HepG2 (cell line): Measurements from ENCODE around the gene PXMP2. TPM values are rescaled to one million over a fixed set of nuclear protein-coding genes. Genes with fewer than 3 reads are reported as not detected.

Experiments
- EEA1 ChIP-seq: sonication (generic); formaldehyde crosslinking; IDR thresholded peaks from 2 replicates; pipeline ENCODE4 v1.5.1; 2020; ENCODE audit warnings: mild to moderate bottlenecking, missing genetic modification reagents, borderline replicate concordance
- ETV6 ChIP-seq: sonication (generic); formaldehyde crosslinking; conservative IDR thresholded peaks from 2 replicates; pipeline ENCODE4 v1.4.0; 2020; ENCODE audit warnings: missing genetic modification reagents
- MTF1 ChIP-seq: sonication (generic); formaldehyde crosslinking; IDR thresholded peaks from 2 replicates; pipeline ENCODE4 v1.5.0; 2020; ENCODE audit warnings: missing genetic modification reagents
- MTF2 ChIP-seq: sonication (generic); formaldehyde crosslinking; IDR thresholded peaks from 2 replicates; pipeline ENCODE4 v1.5.0; 2020; ENCODE audit warnings: missing genetic modification reagents, borderline replicate concordance
- RAD21 ChIP-seq: fragments of 450-650 bp; formaldehyde crosslinking; IDR thresholded peaks from 2 replicates; pipeline ENCODE4 v1.5.0; 2020; ENCODE audit warnings: mild to moderate bottlenecking
- SMC3 ChIP-seq: IDR thresholded peaks from 2 replicates; pipeline ENCODE4 v1.6.1; 2011; ENCODE audit warnings: low read length, improper control_type of control experiment
- SUZ12 ChIP-seq: fragments of 150-350 bp; IDR thresholded peaks from 2 replicates; pipeline ENCODE4 v1.6.1; 2014; ENCODE audit warnings: low read depth, low read length
- TCF7 ChIP-seq: sonication (generic); IDR thresholded peaks from 2 replicates; pipeline ENCODE4 v1.6.1; 2016; ENCODE audit warnings: antibody characterized with exemption, low read depth
- TOE1 ChIP-seq: sonication (generic); formaldehyde crosslinking; IDR thresholded peaks from 2 replicates; pipeline ENCODE4 v1.4.0; 2020; ENCODE audit warnings: mild to moderate bottlenecking, missing genetic modification reagents
- ZNF205 ChIP-seq: IDR thresholded peaks from 2 replicates; pipeline ENCODE4 v1.6.1; 2018; ENCODE audit warnings: missing biosample characterization, missing genetic modification reagents
- ZNF354B ChIP-seq: sonication (generic); formaldehyde crosslinking; IDR thresholded peaks from 2 replicates; pipeline ENCODE4 v1.8.0; 2022; ENCODE audit warnings: mild to moderate bottlenecking, missing genetic modification reagents
- ZNF501 ChIP-seq: sonication (generic); formaldehyde crosslinking; IDR thresholded peaks from 2 replicates; pipeline ENCODE4 v1.5.1; 2020; ENCODE audit warnings: mild to moderate bottlenecking, moderate library complexity, missing genetic modification reagents
- polyA plus RNA-seq, 8 experiments: library from polyadenylated mRNA; depleted of rRNA in 3 of 8; stranded (reverse) in 7 of 8; unstranded in 1 of 8; fragments of >200 nt; fragmentation: Illumina TruSeq in 4 of 8; extraction: Trizol in 4 of 8; gene quantifications; 2 replicates each; pipeline versions ENCODE4 v1.2.1 to v1.2.3, GENCODE V29; 2011 to 2016; ENCODE audit warnings: low read depth in 4 of 8, missing spikeins in 1 of 8, mixed read lengths in 1 of 8; ENCODE audit not compliant: insufficient read depth in 1 of 8
- total RNA-seq, 5 experiments: library from RNA; depleted of rRNA; stranded (reverse); fragments of >200 nt; fragmentation: Illumina TruSeq; extraction: Trizol; gene quantifications; 2 replicates each; pipeline ENCODE4 v1.2.3, GENCODE V29; 2016; ENCODE audit warnings: low read depth in 1 of 5
- TF ChIP-seq, protein P1 (sequence below): sonication (generic); formaldehyde crosslinking; IDR thresholded peaks from 2 replicates; pipeline ENCODE4 v1.4.0; 2020; ENCODE audit warnings: missing genetic modification reagents
- TF ChIP-seq, protein P2 (sequence below): sonication (generic); formaldehyde crosslinking; IDR thresholded peaks from 2 replicates; pipeline ENCODE4 v1.5.0; 2020; ENCODE audit warnings: mild to moderate bottlenecking, missing genetic modification reagents, borderline replicate concordance
- TF ChIP-seq, protein P3 (sequence below): sonication (generic); formaldehyde crosslinking; IDR thresholded peaks from 2 replicates; pipeline ENCODE4 v1.5.1; 2020; ENCODE audit warnings: missing genetic modification reagents, mild to moderate bottlenecking, borderline replicate concordance
- TF ChIP-seq, protein P4 (sequence below): sonication (generic); formaldehyde crosslinking; IDR thresholded peaks from 2 replicates; pipeline ENCODE4 v1.4.0; 2020; ENCODE audit warnings: mild to moderate bottlenecking, missing genetic modification reagents
- TF ChIP-seq, protein P5 (sequence below): sonication (generic); formaldehyde crosslinking; IDR thresholded peaks from 2 replicates; pipeline ENCODE4 v1.5.0; 2020; ENCODE audit warnings: missing genetic modification reagents

PXMP2 gene
- total and polyA plus RNA-seq, 2 of the 13 experiments (the other 11 are each of a cell fraction or from before 2014, with no cell fraction given), result 25.5 to 42.9 TPM

DNA sequence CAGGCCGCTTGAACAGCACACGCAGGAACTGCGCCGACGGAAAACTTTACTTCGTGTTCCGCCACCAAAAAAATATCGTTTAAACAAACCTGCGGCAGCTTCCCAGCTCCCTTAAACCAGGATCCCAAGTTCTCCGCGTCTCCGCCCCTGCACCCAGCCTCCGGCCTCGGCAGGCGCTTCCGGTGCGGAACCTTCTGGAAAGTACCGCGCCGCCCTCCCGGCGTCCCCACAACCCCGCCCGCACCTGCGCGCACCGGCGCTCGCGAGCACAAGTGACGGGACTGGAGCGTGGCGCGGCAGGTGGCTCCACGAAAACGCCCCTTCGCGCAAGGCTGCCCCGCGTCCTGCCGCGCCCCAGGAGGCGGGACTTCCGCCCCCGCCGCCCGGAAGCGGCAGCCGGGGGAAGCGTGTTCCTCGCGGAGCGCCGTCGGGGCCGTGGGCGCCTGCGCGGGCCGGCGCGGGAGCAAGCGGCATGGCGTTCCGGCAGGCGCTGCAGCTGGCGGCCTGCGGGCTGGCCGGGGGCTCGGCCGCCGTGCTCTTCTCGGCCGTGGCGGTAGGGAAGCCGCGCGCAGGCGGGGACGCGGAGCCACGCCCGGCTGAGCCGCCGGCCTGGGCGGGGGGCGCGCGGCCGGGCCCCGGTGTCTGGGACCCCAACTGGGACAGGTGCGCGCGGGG lies 23.2 kb downstream of the PXMP2 start, which contains the start of gene PGAM5 (continued):
- TF ChIP-seq ZNF501 (CRISPR knock-in tag) (peak; percentile 79; the same call in 1 of the 2 replicates), ETV6 (no peak), ZNF205 (peak; percentile 71), RAD21 (CRISPR knock-in tag) (no peak; the same call in 1 of the 2 replicates), SUZ12 (no peak), SMC3 (no peak), MTF1 (no peak), TOE1 (CRISPR knock-in tag) (no peak), ZNF354B (CRISPR knock-in tag) (peak; percentile 86; the same call in 1 of the 2 replicates), TCF7 (no peak), MTF2 (CRISPR knock-in tag) (no peak; the same call in 1 of the 2 replicates), EEA1 (CRISPR knock-in tag) (0 out of 2 replicates have a peak, but pooled peaks have one; percentile 77)
- TF ChIP-seq, protein P1, sequence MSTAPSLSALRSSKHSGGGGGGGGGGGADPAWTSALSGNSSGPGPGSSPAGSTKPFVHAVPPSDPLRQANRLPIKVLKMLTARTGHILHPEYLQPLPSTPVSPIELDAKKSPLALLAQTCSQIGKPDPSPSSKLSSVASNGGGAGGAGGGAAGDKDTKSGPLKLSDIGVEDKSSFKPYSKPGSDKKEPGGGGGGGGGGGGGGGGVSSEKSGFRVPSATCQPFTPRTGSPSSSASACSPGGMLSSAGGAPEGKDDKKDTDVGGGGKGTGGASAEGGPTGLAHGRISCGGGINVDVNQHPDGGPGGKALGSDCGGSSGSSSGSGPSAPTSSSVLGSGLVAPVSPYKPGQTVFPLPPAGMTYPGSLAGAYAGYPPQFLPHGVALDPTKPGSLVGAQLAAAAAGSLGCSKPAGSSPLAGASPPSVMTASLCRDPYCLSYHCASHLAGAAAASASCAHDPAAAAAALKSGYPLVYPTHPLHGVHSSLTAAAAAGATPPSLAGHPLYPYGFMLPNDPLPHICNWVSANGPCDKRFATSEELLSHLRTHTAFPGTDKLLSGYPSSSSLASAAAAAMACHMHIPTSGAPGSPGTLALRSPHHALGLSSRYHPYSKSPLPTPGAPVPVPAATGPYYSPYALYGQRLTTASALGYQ (CRISPR knock-in tag), result no peak; the same call in 1 of the 2 replicates
- TF ChIP-seq, protein P2, sequence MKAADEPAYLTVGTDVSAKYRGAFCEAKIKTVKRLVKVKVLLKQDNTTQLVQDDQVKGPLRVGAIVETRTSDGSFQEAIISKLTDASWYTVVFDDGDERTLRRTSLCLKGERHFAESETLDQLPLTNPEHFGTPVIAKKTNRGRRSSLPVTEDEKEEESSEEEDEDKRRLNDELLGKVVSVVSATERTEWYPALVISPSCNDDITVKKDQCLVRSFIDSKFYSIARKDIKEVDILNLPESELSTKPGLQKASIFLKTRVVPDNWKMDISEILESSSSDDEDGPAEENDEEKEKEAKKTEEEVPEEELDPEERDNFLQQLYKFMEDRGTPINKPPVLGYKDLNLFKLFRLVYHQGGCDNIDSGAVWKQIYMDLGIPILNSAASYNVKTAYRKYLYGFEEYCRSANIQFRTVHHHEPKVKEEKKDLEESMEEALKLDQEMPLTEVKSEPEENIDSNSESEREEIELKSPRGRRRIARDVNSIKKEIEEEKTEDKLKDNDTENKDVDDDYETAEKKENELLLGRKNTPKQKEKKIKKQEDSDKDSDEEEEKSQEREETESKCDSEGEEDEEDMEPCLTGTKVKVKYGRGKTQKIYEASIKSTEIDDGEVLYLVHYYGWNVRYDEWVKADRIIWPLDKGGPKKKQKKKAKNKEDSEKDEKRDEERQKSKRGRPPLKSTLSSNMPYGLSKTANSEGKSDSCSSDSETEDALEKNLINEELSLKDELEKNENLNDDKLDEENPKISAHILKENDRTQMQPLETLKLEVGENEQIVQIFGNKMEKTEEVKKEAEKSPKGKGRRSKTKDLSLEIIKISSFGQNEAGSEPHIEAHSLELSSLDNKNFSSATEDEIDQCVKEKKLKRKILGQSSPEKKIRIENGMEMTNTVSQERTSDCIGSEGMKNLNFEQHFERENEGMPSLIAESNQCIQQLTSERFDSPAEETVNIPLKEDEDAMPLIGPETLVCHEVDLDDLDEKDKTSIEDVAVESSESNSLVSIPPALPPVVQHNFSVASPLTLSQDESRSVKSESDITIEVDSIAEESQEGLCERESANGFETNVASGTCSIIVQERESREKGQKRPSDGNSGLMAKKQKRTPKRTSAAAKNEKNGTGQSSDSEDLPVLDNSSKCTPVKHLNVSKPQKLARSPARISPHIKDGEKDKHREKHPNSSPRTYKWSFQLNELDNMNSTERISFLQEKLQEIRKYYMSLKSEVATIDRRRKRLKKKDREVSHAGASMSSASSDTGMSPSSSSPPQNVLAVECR (CRISPR knock-in tag), result peak; percentile 90
- TF ChIP-seq, protein P3, sequence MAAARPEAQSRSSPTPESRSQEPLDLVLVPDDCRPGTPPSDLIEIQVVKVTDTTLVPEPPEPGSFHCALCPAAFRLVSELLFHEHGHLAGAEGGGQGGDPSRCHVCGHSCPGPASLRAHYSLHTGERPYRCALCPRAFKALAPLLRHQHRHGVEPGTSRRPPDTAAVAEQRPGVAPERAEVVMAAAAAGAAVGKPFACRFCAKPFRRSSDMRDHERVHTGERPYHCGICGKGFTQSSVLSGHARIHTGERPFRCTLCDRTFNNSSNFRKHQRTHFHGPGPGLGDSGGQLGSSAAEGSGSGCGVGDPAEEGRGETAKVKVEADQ (CRISPR knock-in tag), result peak; percentile 78; the same call in 1 of the 2 replicates
- TF ChIP-seq, protein P4, sequence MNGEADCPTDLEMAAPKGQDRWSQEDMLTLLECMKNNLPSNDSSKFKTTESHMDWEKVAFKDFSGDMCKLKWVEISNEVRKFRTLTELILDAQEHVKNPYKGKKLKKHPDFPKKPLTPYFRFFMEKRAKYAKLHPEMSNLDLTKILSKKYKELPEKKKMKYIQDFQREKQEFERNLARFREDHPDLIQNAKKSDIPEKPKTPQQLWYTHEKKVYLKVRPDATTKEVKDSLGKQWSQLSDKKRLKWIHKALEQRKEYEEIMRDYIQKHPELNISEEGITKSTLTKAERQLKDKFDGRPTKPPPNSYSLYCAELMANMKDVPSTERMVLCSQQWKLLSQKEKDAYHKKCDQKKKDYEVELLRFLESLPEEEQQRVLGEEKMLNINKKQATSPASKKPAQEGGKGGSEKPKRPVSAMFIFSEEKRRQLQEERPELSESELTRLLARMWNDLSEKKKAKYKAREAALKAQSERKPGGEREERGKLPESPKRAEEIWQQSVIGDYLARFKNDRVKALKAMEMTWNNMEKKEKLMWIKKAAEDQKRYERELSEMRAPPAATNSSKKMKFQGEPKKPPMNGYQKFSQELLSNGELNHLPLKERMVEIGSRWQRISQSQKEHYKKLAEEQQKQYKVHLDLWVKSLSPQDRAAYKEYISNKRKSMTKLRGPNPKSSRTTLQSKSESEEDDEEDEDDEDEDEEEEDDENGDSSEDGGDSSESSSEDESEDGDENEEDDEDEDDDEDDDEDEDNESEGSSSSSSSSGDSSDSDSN (CRISPR knock-in tag), result 0 out of 2 replicates have a peak, but pooled peaks have one; percentile 7
- TF ChIP-seq, protein P5, sequence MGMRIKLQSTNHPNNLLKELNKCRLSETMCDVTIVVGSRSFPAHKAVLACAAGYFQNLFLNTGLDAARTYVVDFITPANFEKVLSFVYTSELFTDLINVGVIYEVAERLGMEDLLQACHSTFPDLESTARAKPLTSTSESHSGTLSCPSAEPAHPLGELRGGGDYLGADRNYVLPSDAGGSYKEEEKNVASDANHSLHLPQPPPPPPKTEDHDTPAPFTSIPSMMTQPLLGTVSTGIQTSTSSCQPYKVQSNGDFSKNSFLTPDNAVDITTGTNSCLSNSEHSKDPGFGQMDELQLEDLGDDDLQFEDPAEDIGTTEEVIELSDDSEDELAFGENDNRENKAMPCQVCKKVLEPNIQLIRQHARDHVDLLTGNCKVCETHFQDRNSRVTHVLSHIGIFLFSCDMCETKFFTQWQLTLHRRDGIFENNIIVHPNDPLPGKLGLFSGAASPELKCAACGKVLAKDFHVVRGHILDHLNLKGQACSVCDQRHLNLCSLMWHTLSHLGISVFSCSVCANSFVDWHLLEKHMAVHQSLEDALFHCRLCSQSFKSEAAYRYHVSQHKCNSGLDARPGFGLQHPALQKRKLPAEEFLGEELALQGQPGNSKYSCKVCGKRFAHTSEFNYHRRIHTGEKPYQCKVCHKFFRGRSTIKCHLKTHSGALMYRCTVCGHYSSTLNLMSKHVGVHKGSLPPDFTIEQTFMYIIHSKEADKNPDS (CRISPR knock-in tag), result no peak
